Measurements from ENCODE around the gene IPO5. TPM values are rescaled to one million over a fixed set of nuclear protein-coding genes. Genes with fewer than 3 reads are reported as not detected.

Gene IPO5
- total and polyA plus RNA-seq, 2 of the 8 experiments (the other 6 are each of a cell fraction or from before 2014, with no cell fraction given), result 143 to 410 TPM

DNA sequence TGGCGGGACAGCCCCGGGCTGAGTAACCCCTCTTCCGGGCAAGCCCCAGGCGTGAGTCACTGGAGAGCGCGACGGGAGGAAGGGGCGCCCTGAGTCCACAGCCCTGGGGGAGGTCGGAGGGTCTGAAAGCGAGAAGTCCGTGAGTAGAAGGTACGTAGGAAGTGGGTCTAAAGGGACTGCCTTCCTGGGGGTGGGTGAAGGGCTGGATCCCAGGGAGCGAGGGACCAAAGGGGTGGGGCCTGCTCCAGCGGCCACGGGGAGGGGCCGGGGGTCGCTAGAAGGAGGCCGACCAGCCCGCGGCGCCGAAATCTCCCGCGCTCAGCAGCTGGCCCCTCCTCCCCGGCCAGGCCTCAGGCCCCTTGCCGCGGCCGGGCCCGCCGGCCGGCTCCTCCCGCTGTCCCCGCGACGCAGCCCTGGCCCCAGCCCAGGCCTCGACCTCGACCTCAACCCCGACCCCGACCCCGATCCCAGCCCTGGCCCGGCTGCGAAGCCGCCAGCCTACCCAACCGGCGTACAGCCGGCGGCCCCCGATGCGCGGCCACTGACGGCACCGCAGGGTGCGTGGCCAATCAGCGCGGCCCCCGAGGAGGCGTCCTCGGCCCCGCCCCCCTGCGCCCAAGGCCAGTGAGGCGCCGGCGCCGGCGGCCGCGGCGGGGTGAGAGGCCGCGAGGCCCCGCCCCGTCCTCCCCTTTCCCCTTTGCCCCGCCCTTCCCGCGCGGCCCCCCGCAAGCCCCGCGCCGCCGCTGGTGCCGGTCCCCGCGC, 22.6 kb downstream of the IPO5 start:
- Histone ChIP-seq H3K79me2 (ENCODE audit: control insufficient read depth in 1 of 2, insufficient read depth in 2 of 2, low read length in 2 of 2) (peaks cover 9 to 41% of the 10 kb centered on the region in 2 experiments; a peak in 3 of 4 replicates), H2AFZ (ENCODE audit: low read length) (no peak overlapping the region), H3K4me3 (ENCODE audit: extremely low read depth in 1 of 4, insufficient read depth in 2 of 4, low read depth in 3 of 4, low read length in 4 of 4) (peak overlapping the region; percentile 77 to 98 (median 88)), H4K20me1 (replicated peaks in 1 of 2; ENCODE audit: control insufficient read depth in 1 of 2, insufficient read depth in 2 of 2, low read length in 2 of 2) (peaks cover 0 to 7% of the 10 kb centered on the region in 2 experiments), H3K56ac (replicated peaks; ENCODE audit: insufficient read length, low read depth, low read length) (no peak overlapping the region), H3K9ac (replicated peaks in 1 of 4; ENCODE audit: extremely low read depth in 1 of 4, low read depth in 3 of 4, low read length in 3 of 4) (peak overlapping the region; percentile 77 to 97 (median 87)), H3K18ac (ENCODE audit: extremely low read depth, low read length) (peak overlapping the region; percentile 92), H2BK120ac (replicated peaks; ENCODE audit: low read depth, low read length) (no peak overlapping the region), H3K23me2 (ENCODE audit: low read depth, low read length) (peaks cover 12% of the 10 kb centered on the region; the same call in 1 of the 2 replicates), H2BK15ac (ENCODE audit: low read length) (no peak overlapping the region), H3K27me3 (replicated peaks in 1 of 4; ENCODE audit: control insufficient read depth in 3 of 4, extremely low read depth in 1 of 4, insufficient read depth in 3 of 4, low read length in 3 of 4) (no peaks in the 10 kb centered on the region), H3K14ac (ENCODE audit: insufficient read length) (no peak overlapping the region), H2BK12ac (ENCODE audit: low read depth, low read length) (peak overlapping the region; percentile 91; the same call in 1 of the 2 replicates), H3K4ac (replicated peaks; ENCODE audit: insufficient read length, low read depth, low read length) (peak overlapping the region; percentile 88), H3K79me1 (ENCODE audit: low read depth, low read length) (no peaks in the 10 kb centered on the region), H2BK5ac (ENCODE audit: low read depth, low read length) (peak overlapping the region; percentile 88; the same call in 1 of the 2 replicates), H4K5ac (ENCODE audit: insufficient read length, low read depth, low read length) (peak overlapping the region; percentile 78), H3K4me2 (ENCODE audit: insufficient read depth in 1 of 2, low read depth in 2 of 2, low read length in 2 of 2) (peak overlapping the region; percentile 85 to 91), H4K8ac (ENCODE audit: extremely low read depth, insufficient read depth, low read length) (peak overlapping the region; percentile 99), H2AK5ac (ENCODE audit: low read depth, low read length) (peak overlapping the region; percentile 76; the same call in 1 of the 2 replicates), H3K9me3 (ENCODE audit: insufficient read depth in 2 of 2, low read depth in 1 of 2, low read length in 1 of 2) (no peaks in the 10 kb centered on the region), H3K27ac (ENCODE audit: low read depth, low read length) (peak overlapping the region; percentile 93), H3K4me1 (replicated peaks in 1 of 4; ENCODE audit: control insufficient read depth in 3 of 4, insufficient read depth in 4 of 4, low read length in 3 of 4) (peaks cover 0 to 4% (median 1%) of the 10 kb centered on the region in 4 experiments; a peak in 2 of 7 replicates), H2BK20ac (ENCODE audit: low read length) (no peak overlapping the region), H3K36me3 (ENCODE audit: control insufficient read depth in 2 of 4, insufficient read depth in 4 of 4, low read length in 3 of 4) (peaks cover 0 to 12% (median 1%) of the 10 kb centered on the region in 4 experiments; a peak in 1 of 8 replicates), H3K23ac (ENCODE audit: insufficient read length) (no peak overlapping the region), H4K91ac (replicated peaks; ENCODE audit: insufficient read length, low read length) (peak overlapping the region; percentile 61)
- FAIRE-seq (no peak), DNase-seq (ENCODE audit: low read depth in 1 of 2, low spot score in 2 of 2) (peak; percentile 73 to 94)
- CTCF ChIA-PET (ENCODE audit: partially characterized antibody), result no interaction called here
- 0% methylated on average over 22 of the region's 84 CpGs; no CpG with 5 or more reads in 1 of the 2 experiments for WGBS, 2 experiments (ENCODE audit: extremely low coverage in 1 of 2, insufficient coverage in 1 of 2, insufficient read length in 1 of 2, insufficient replicate concordance in 2 of 2, low coverage in 1 of 2, low lambda C conversion rate in 2 of 2, missing lambda C conversion rate in 1 of 2)
- POLR2A ChIA-PET (ENCODE audit: partially characterized antibody), result interaction anchor here (0.7 to 2.8 kb wide), 2 partner anchors 11 to 123 kb away, joined by 3 to 12 read pairs; no protein-coding TSS in a partner anchor
- TF ChIP-seq CHD1 (IDR thresholded peaks at IDR 0.05; ENCODE audit: low read depth, low read length) (no peak), SP2 (IDR thresholded peaks at IDR 0.05; ENCODE audit: low read length) (no peak), SRF (IDR thresholded peaks at IDR 0.05; ENCODE audit: low read depth, low read length) (no peak), TAF1 (IDR thresholded peaks at IDR 0.05; ENCODE audit: low read depth, low read length) (peak; percentile 85), ATF3 (IDR thresholded peaks at IDR 0.05; ENCODE audit: insufficient read depth, low read depth, low read length) (no peak), E2F6 (IDR thresholded peaks at IDR 0.05) (peak; percentile 53), BCL11A (IDR thresholded peaks at IDR 0.05; ENCODE audit: low read depth in 2 of 2, low read length in 2 of 2) (no peak), EZH2 (IDR thresholded peaks at IDR 0.05; ENCODE audit: low read depth, low read length, severe bottlenecking) (no peak), ASH2L (IDR thresholded peaks at IDR 0.05; ENCODE audit: low read length) (peak; percentile 63), KDM5A (IDR thresholded peaks at IDR 0.05; ENCODE audit: low read length) (no peak)
